ENCODE results near the gene ITGB1BP1.

DNA sequence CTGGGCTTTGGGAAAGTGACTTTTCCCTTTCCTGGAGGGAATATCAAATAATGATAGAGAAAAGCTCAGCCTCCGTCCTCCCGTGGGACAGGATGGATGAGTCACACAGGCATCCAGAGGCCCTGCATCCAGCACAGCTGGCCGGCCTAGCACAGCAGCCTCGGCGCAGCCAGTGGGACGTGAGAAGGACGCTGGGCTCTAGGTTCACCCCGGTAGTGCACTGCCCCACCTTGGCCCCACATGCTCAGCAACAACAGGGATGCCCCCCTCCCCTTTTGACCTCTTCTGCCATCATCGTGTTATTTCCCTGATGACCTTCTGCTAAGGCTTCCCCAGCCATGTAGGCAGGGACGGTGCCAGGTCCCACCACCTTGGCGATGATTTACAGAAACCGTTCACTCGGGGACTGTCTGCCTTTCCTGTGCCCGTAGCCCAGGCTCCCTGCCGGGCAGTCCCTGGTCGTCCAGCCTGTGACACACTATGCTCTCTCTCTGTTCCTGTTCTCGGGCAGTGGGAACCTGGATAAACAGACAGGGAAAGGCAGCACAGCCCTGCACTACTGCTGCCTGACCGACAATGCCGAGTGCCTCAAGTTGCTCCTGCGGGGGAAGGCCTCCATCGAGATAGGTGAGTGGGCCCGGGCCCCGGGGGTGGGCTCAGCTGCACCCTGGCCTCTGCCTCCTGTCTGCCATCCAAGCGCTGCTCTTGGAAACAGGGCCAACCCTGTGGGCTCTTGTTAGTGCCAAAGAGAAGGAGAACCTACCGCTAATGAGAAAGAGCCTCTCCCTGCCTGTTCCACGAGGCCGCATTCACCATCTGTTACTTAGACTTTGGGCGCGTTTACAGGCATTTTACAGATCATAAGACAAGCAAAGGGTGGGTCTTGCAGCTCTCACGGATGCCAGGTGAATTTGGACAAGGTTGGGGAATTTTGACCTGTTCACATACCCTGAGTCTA, 44.6 kb downstream of the ITGB1BP1 start:
- TF ChIP-seq POLR2A (IDR thresholded peaks at IDR 0.05; ENCODE audit: low read depth) = no peak
- TF ChIP-seq, protein P1, sequence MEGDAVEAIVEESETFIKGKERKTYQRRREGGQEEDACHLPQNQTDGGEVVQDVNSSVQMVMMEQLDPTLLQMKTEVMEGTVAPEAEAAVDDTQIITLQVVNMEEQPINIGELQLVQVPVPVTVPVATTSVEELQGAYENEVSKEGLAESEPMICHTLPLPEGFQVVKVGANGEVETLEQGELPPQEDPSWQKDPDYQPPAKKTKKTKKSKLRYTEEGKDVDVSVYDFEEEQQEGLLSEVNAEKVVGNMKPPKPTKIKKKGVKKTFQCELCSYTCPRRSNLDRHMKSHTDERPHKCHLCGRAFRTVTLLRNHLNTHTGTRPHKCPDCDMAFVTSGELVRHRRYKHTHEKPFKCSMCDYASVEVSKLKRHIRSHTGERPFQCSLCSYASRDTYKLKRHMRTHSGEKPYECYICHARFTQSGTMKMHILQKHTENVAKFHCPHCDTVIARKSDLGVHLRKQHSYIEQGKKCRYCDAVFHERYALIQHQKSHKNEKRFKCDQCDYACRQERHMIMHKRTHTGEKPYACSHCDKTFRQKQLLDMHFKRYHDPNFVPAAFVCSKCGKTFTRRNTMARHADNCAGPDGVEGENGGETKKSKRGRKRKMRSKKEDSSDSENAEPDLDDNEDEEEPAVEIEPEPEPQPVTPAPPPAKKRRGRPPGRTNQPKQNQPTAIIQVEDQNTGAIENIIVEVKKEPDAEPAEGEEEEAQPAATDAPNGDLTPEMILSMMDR (IDR thresholded peaks at IDR 0.05) = no peak
- TF ChIP-seq POLR2AphosphoS5 (IDR thresholded peaks at IDR 0.05) = peak; percentile 13 to 19
